NCI-H1105 treated with DMSO at 0.1 percent for 48 hours (cell line): ENCODE results near the gene KDM4D.
"Not testable (repeated sequence)": the region's sequence is repeated elsewhere in the genome, so short reads cannot be mapped to it uniquely, and the experiment has no call there.

Source experiments
- DNase-seq: peaks from one replicate; lab custom pipeline; 2025; lab: John Stamatoyannopoulos, UW

The KDM4D gene

DNA sequence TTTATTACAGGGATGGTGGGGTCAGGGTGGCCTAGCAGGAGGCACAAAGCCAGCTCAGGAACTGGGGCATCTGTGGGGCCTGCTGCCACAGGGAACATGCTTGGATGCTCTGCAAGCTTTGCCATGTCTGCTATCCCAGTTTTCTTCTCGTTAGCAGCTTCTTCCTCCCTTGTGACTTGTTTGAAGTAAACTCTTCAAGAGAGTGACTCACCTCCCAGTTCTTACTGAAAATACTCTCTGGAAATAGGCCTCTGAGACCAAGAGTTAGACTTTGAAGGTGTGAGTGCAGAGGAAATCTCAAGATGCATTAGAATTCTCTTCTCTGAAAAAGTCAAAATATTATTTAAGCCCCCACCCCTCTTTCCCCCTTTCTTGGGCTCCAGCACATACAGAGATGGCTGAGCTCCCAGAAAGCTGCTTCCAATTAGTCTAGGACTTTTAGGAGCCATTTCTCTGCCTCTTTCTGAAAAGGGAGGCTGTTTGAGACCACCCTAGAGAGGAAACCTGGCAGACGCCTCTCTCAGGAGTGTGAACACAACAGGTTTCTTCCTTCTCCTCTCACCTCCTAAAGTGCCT, 15.3 kb upstream of the KDM4D start:
- no peak for DNase-seq

GRCh38 chr11:94959179-94959578, 14.3 kb upstream of the KDM4D start:
- DNase-seq = no peak

- peak; percentile 93 for DNase-seq
Measured at GRCh38 chr11:94960488-94960887, 13.0 kb upstream of the KDM4D start.

GRCh38 chr11:94961255-94961654, 12.3 kb upstream of the KDM4D start:
- DNase-seq = peak; percentile 52

GRCh38 chr11:94964934-94965333, 8.6 kb upstream of the KDM4D start:
- no peak for DNase-seq

GRCh38 chr11:94968334-94968958, 5.1 kb upstream of the KDM4D start:
- DNase-seq = peak; percentile 34

DNA sequence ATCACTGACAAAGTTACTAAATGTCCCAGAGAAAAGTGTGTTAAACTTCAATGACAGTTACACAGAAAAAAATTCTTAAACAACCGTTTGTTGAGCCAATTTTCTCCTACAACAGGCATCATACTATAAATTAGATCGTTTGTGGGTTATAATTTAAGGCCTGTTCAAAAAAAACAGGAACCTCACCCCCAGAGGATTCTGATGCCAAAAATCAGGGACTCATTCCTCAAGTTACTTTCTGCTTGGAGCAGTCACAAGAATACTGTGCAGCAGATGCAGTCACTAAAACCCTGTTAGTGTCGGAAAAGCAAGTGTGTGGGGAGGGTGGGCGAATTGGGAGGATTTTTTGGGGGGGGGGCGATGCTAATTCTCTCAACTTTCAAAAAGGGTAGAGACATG, 810 bp upstream of the KDM4D start:
- no peak for DNase-seq

- no peak for DNase-seq
Measured at GRCh38 chr11:94974178-94974577, 669 bp downstream of the KDM4D start.

DNA sequence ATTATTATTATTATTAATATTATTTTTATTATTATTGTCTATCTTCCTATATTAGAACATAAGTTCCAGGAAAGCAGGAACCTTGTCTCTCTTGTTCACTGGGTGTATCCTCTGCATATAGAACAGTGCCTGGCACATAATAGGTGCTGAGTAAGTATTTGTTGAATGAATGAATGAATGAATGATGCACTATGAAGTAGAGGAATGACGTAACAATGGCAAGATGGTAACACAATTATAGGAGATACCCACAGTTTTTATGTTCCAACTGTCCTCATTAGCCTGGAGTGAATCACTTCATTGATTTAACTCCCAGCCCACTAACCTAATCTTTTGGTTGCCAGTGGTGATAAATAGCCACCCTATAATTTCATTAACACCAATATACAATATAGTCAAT, 2.1 kb downstream of the KDM4D start:
- no peak for DNase-seq

DNA sequence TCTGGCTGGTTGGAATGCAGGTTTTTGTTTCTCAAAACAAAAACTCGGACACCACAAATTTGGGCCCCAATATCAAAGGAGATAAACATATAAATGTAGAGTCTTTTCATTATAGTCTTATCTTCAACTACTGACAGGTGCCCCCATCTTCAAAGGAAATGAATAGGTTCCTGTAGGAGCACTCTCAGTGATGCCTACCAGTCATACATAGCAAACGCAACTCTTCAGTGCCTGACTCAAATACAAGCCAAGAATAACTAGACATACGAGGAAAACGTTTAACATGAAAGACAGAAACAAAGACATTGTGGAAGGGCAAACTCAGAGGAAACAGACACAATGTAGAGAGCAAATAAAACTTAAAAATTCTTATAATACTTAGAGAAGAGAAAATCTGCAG, 13.9 kb downstream of the KDM4D start:
- no peak for DNase-seq

DNA sequence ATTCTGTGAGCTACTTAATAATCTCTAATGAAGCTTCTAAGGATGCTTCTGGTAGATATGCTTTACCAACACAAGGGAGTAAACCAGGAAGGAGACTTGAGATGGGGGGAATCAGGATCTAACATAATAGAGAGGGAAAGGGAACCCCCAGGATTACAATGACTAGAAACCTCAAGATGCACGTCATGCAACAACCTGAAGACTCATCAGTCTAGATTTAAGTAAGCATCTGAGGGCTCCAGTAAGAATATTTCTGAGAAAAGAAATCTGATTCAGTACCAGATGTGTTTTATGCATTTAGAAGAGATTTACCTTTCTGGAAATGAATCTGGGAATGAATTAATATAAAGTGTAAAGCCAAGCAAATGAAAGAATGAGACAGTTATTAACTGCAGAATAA, 15.2 kb downstream of the KDM4D start:
- DNase-seq = no peak

DNA sequence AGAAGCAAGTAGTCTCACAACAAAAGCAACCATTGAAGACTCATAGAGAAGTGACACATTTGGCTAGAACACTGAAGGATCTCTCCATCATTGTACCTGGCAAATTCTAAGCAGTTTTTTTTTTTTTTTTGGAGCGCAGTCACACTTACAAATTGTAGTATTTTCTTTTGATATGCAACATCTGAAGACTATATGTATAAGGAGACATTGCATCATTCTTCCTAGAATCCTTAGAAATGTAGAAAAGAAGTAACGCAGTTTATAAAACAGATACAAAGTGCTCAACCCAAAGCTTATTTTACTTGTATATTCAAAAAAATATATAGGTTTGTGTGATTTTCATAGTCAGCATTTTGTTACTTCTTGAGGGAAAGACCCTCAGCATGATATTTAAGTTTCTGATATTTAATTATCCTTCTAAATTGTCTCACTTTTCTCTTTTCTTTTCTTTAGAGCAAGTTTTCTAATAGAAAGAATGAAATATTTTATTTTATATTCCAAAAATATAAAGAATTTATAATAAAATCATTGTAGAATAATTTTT, 20.0 kb downstream of the KDM4D start:
- no peak for DNase-seq

DNA sequence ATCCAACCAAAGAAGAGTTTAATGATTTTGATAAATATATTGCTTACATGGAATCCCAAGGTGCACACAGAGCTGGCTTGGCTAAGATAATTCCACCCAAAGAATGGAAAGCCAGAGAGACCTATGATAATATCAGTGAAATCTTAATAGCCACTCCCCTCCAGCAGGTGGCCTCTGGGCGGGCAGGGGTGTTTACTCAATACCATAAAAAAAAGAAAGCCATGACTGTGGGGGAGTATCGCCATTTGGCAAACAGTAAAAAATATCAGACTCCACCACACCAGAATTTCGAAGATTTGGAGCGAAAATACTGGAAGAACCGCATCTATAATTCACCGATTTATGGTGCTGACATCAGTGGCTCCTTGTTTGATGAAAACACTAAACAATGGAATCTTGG, 23.9 kb downstream of the KDM4D start:
- DNase-seq = no peak

DNA sequence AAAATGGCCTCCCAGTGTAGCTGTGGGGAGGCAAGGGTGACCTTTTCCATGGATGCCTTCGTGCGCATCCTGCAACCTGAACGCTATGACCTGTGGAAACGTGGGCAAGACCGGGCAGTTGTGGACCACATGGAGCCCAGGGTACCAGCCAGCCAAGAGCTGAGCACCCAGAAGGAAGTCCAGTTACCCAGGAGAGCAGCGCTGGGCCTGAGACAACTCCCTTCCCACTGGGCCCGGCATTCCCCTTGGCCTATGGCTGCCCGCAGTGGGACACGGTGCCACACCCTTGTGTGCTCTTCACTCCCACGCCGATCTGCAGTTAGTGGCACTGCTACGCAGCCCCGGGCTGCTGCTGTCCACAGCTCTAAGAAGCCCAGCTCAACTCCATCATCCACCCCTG, 24.8 kb downstream of the KDM4D start:
- no peak for DNase-seq

DNA sequence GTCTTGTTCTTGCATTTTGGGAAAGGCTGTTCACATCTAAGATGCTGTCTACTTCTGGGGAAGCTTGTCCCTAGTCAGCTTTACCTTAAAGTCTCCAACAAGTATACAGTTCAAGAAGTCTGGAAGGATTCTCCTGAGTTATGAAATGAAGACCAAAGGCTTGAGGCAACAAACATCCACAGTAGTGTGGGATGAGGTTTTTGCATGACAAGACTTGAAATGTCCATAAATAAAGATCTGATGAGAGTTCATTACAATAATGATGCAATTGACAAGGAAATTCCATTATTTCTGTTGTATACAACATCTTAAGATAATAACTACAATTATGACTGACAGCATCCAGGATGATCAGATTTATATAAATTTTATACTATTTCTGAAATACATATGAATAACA, 30.2 kb downstream of the KDM4D start:
- DNase-seq = no peak

DNA sequence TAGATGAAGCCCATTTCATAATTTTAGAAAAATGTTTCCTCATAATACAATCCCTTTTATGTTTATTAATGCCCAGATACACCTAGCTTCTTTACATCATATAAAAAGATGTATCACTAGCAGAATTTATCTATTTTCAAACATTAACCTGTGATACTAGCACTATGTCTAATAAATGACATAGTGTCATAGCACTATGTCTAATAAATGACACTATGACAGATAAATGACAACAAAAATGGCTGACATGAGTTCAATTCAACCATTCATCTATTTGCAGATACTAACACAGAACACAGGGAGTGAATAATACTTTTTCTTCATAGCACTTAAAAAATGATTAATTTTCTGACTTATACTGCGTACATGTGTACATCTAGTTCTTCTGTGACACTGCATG, 32.1 kb downstream of the KDM4D start:
- no peak for DNase-seq

GRCh38 chr11:95011376-95011775, 37.9 kb downstream of the KDM4D start:
- no peak for DNase-seq

DNA sequence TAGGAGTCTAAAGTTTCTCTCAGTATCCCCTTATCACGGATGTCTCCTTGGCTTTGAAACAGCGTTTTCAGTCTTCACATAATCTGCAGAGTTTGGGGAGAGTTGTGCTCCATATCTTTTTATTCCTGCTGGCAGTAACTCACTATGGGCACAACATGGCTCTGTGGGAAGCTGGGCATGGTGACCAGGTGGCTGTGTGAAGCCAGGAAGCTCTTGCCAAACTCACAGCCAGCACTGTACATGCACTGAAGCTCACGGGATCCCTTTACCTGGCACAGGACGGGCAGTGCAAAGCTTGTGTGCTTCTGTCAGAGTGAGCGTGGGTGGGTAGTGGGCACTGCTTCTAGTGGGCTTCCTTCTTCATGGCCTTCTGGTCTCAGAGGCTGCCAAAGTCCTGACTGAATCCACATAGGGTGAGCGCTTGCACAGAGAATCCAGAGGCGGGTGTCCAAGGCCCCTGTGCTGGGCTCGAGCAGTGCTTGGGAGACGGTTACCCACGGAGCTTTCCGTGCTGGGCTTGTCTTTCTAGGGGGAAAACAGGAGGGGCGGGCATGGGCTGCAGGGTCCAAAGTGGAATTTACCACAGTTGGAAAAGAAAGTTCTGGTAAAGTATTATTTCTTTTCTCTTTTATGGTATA, 40.8 kb downstream of the KDM4D start:
- no peak for DNase-seq

DNA sequence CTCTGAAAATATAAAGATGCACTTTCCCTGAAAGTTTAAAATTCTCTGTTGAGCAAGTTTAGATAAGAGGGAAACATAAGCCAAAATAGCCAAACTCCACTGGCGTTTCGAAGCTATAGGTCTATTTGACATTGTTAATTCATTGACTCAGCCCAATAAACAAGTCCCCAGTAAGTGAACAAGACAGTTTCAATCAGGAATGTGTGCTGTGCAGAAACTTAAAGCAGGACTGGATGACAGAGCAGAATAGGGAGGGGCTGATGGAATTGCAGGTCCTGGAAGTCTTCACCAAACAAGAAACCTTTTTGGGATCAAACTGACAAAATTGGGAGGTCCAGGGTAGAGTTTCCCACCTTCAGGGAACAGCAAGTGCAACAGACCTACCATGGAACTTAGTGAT, 42.6 kb downstream of the KDM4D start:
- DNase-seq = no peak

DNA sequence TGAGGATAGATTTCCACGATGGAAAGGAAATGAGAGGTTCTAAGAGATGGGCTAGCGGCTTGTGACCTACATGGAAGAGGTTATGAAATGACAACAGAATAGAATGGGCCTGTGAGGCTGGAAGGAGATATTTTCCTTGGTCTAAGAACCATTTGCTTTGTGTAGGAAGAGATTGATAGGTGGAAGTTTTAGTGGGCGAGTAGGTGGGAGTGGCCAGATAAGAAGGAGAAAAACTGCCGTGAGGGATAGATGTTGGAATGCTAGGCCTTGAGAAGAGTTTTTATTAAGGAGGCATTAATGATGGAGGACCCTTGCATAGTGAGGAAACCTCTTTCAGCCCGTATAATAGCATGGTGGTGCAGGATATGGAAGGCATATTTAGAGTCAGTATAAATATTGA, 48.0 kb downstream of the KDM4D start:
- DNase-seq = not testable (repeated sequence)

GRCh38 chr11:95024958-95025357, 51.4 kb downstream of the KDM4D start, which contains the start of gene KDM4E:
Gene KDM4E, plus strand, starts transcription at chr11:95025258. Its CDS starts 300 bp downstream, at chr11:95025558.
- DNase-seq = no peak

DNA sequence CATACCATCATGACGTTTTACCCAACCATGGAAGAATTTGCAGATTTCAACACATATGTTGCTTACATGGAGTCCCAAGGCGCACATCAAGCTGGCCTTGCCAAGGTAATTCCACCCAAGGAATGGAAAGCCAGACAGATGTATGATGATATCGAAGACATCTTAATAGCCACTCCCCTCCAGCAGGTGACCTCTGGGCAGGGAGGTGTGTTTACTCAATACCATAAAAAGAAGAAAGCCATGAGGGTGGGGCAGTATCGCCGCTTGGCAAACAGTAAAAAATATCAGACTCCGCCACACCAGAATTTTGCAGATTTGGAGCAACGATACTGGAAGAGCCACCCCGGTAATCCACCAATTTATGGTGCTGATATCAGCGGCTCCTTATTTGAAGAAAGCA, 52.1 kb downstream of the KDM4D start:
- not testable (repeated sequence) for DNase-seq

GRCh38 chr11:95028357-95028756, 54.8 kb downstream of the KDM4D start:
- no peak for DNase-seq
